GM18498 (cell line): Measurements from ENCODE around the gene WDR73.
"Not testable (repeated sequence)": the region's sequence is repeated elsewhere in the genome, so short reads cannot be mapped to it uniquely, and the experiment has no call there.

ENCODE experiments used
- ATAC-seq: cut with Tn5 transposase; IDR thresholded peaks from one replicate; pipeline ENCODE4 v1.9.1; 2021; ENCODE audit warnings: mild to moderate bottlenecking, moderate library complexity; ENCODE audit not compliant: unreplicated experiment

Gene WDR73

GRCh38 chr15:84653910-84654688 lies at the start of gene WDR73:
Gene WDR73, minus strand, starts transcription at chr15:84654283. Its CDS starts 9 bp downstream, at chr15:84654274.
- peak; percentile 85 for ATAC-seq

GRCh38 chr15:84703808-84704207 lies 49.7 kb upstream of the WDR73 start:
- ATAC-seq = no peak

DNA sequence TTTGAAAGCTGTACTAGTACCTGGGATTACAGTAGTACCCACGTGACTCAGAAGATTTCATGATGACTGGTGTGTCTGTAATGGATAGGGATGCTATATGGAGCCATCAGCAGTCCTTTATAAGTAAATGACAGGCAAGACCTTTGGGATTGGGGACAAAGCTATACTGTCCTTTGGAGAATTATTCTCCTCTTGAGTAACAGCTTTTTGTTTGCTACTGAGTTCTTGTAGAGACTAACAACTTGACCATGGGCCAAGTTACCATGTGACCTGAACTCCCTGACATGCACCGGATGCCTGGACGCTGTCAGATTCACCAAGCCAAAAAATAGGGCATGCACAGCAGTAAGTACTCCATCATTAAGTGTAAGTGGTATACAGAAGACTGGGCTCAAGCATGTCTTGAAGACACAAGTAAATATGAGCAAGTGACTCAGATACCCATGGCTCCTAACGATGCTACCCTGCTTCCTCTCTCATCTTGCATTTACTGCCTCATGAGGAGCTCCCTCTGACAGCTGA lies 48.9 kb upstream of the WDR73 start:
- ATAC-seq = no peak

DNA sequence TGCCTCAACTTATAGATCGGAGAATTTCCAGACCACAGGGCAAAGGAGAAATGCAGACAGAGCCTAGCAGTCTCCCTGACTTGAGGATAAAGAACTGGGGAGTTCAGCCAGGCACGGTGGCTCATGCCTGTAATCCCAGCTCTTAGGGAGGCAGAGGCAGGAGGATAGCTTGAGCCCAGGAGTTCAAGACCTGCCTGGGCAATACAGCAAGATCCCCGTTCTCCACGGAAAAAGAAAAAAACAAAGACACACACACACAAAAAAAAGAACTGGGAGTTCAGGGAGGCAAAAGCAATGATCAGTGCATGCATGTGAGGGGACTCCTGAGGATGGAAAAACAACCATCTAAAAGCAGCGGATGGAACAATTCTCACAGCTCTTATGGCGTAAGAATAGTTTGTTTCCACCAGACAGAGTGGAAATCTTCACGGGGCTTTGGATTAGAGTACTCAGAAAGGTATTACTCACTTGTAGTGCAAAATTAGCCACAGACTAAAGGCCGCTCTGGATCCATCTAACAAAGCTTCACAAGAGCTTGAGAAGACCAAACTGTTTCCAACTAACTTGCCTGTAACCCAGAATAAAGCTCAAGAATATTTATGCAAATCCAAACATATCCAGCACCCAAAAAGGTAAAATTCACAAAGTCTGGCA lies 45.6 kb upstream of the WDR73 start:
- no peak for ATAC-seq

- ATAC-seq = no peak
Observed at GRCh38 chr15:84697236-84697990, 43.3 kb upstream of the WDR73 start.

GRCh38 chr15:84696757-84697156 lies 42.7 kb upstream of the WDR73 start:
- no peak for ATAC-seq

DNA sequence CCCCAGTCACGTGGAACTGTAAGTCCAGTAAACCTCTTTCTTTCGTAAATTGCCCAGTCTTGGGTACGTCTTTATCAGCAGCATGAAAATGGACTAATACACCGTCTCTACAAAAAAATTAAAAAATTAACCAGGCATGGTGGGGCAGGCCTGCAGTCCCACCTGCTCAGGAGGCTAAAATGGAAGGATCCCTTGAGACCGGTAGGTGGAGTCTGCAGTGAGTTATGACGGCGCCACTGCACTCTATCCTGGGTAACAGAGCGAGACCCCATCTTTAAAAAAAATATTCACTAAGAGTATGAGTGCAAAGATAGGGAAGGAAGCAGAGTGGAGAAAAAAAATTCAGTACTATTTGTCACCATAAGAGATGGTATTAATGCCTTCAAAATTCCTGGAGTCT lies 36.3 kb upstream of the WDR73 start:
- ATAC-seq = no peak

DNA sequence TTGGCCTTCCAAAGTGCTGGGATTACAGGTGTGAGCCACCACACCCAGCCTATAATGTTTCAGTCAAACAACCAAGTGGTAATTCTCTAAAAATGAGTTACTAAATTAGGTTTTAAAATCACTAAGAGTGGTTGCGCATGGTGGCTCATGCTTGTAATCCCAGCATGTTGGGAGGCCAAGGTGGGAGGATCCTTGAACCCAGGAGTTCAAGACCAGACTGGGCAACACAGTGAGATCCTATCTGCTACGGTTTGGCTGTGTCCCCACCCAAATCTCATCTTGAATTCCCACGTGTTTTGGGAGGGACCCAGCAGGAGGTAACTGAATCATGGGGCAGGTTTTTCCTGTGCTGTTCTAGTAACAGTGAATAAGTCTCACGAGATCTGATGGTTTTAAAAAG lies 35.8 kb upstream of the WDR73 start:
- ATAC-seq = no peak

DNA sequence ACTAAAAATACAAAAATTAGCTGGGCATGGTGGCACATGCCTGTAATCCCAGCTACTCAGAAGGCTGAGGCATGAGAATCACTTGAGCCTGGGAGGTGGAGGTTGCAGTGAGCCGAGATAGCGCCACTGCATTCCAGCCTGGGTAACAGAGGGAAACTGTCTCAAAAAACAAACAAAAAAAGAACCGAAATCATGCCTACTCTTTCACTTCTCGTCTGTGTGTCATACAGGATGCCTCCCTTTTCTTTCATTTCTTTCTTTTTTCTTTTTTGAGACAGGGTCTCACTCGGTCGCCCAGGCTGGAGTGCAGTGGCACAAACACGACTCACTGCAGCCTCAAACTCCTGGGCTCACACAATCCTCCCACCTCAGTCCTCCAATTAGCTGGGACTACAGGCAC lies 32.4 kb upstream of the WDR73 start:
- not testable (repeated sequence) for ATAC-seq

DNA sequence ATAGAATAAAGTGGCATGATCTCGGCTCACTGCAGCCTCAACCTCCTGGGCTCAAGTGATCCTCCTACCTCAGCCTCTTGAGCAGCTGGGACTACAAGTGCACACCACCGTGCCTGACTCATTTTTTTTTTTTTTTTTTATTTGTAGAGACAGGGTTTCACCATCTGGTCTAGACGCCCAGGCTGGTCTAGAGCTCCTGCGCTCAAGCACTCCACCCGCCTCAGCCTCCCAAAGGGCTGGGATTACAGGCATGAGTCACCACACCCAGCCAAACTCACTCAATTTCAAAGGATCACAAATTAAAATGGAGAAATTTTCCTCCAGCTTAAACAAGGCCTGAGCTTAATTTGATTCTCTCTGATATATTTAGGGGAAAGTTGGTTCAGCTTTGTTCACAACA lies 31.2 kb upstream of the WDR73 start:
- ATAC-seq = no peak

- ATAC-seq = no peak
Observed at GRCh38 chr15:84684092-84684491, 30.0 kb upstream of the WDR73 start.

DNA sequence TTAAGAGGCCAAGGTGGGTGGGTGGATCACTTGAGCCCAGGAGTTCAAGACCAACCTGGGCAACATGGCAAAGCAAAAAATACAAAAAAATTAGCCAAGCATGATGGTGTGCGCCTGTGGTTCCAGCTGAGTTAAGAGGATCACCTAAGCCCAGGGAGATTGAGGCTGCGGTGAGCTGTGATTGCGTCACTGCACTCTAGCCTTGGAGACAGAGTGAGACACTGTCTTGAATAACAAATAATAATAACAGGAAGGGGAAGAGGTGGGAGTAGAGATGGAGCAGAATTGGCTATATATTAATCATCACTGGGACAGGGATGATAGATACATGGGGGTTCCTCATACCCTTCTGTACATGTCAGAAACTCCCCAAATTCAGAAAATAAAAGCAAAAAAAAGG lies 27.7 kb upstream of the WDR73 start:
- ATAC-seq = no peak

DNA sequence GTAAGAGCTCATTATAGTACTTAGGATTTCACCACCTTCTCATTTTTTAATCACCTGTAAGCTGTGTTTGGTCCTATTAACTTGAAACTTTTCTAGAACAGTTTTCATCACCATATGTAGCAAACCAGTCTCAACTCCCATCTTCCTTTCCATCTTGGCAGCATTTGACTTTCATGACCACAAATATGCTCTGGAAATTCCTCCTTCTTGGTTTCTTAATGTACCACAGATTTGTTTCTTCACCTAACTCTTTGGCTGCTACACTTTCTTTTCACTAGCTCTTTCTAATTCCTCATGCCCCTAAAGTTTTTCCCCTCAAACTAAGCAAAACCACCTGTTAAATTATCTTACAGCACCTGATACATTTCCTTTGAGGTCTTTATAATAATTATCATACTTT lies 17.1 kb upstream of the WDR73 start:
- no peak for ATAC-seq

GRCh38 chr15:84669726-84670125 lies 15.6 kb upstream of the WDR73 start:
- no peak for ATAC-seq

DNA sequence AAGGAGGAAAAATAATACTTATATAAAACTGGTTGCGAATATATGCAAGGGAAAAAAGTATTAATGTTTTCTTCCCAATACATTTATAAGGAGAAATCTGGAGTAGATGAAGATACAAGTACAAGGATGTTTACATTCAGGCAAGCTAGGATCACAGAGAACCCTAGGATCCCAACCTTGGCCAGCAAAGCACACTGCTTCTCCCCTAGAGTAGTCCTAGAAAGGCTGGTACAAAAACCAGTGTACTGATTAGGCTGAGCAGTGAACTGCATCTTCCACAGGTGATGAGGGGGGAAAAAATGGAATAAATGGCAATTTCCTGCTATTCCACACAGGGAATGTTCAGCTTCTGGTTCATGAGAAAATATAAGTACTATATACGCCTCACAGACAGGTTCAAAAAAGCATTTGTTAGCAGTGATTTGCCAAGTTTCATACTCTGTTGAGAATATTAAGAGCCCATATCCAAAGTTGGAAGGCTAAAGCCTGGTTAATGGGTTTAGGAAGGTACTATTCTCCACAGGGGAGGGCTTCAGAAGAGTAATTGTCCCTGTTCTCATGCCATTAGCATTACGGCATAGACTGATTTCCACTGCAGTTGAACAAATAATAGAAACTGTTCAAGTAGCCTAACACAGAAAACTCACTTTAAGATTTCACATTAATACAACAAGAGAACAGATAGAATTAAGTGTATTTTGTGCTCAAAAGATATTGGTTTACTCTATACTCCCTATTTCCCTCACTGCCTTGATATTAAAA lies 14.3 kb upstream of the WDR73 start:
- no peak for ATAC-seq

DNA sequence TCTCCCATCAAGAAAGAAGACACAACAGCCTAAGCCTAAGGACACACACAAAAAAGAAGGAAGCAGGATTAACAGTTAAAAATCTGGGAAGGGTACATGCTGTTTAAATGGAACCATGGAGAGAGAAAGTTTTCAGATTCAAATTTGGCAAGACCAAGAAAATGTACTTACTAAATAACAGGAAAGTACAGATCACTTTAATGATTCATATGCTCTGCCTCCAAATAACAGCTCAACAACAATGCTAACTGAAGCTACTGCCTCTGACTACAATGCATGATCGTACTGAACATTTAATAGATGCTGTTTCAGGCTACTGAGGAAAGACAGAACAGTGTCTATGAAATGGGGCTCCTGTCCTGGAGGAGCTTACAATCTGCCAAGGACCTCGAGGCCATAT lies 12.3 kb upstream of the WDR73 start:
- ATAC-seq = no peak

DNA sequence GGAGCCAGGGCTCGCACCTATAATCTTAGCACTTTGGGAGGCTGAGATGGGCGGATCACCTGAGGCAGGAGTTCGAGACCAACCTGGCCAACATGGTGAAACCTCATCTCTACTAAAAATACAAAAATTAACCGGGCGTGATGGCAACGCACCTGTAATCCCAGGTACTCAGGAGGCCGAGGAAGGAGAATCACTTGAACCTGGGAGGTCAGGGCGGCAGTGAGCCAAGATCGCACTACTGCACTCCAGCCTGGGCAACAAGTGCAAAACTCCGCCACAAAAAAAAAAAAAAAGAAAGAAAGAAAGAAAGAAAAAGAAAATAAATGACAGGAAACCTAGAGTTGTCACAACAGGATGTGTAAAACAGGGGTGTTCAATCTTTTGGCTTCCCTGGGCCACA lies 6.9 kb upstream of the WDR73 start:
- ATAC-seq = no peak

DNA sequence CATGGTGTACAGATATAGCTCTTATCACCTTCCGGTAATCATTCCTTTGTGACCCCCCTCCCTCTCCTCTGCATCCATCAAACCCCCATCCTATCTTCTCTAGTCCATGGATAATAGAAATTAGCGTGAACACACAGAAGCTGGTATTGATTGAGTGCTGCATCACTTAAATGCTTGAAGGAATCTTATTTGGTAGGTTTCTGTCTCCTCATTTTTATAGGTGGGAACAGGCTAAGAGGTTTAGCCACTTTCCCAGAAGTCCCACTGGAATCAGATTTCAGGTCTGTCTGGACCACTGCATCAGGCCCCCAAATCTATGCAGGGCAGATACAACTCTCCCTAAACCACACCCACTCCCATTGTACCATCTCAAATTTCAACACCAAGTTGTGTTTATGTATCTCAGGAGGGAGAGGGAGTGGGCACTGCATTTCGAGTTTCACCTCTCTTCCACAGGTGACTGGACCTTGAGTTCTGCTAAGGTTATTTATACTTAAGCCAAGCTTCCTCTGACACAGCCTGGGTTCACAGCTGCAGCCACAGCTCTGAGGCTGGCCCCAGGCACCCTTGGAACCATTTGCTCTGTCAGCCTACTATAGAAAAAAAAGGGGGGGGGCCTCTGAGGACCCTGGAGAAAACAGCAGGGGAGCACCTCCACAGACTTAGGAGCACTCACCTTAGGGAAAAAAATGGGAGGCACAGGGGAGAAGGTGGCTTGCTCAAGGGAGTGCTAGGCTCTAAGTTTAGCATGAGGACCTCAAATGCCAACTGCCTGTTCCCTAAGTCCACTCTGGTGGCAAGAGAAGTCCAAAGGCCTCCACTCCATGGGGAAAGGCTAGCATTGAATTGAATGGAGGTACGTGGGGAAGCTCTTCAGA lies 6.1 kb upstream of the WDR73 start:
- no peak for ATAC-seq

DNA sequence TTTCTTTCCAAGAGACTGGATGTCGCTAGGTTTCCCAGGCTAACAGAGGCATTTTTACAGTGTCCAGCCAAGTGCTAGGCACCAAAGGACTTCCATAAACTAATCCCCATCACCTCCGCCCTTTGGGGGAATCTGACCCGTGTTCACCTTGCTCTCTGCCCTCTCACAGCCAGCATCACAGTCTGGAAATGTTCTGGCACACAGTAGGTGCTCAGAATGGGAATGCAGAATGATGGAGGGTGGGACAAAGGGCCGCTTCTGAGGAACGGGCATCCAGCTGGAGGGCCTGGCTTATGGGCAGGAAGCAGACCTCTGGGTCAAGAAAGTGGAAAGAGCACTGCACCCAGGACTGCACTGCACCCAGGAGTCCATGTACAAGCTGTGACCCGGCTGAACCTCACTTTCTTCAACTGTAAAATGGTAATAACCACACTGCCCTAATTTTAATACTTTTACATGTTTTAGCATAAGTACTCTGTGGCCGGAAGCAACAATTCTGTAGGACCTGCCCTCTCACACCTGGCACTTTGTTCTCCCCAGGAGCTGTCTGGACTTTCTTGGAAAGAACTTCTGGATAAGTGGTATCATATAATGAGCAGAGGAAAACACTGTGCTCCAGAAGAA lies 4.8 kb upstream of the WDR73 start:
- no peak for ATAC-seq
